WTC11 (cell line): ENCODE data around the gene ELF5. TPM values are rescaled to one million over a fixed set of nuclear protein-coding genes. Genes with fewer than 3 reads are reported as not detected.

Source experiments
- ATAC-seq: fragments of 200-7000 bp; cut with Tn5 transposase; 2 replicates; pipeline ENCODE4 v1.10.0; 2021; ENCODE audit warnings: mild to moderate bottlenecking, moderate library complexity
- CTCF ChIA-PET: fragments of 300-600 bp; sonication (Branson Sonifier 250); formaldehyde crosslinking; loops from one replicate; lab custom pipeline; 2021; ENCODE audit warnings: antibody characterized with exemption; lab: Charles Lee
- POLR2A ChIA-PET: fragments of 350-600 bp; sonication (Branson Sonifier 250); formaldehyde crosslinking; loops from one replicate; lab custom pipeline; 2021; ENCODE audit warnings: antibody characterized with exemption; lab: Charles Lee
- DNase-seq: peaks from one replicate; pipeline ENCODE4 v3.0.0; 2021; ENCODE audit warnings: low spot score
- H3K27ac Mint-ChIP-seq: 2 replicates; pipeline ENCODE4 v1.8.0; 2021; ENCODE audit warnings: mixed read lengths
- H3K27me3 Mint-ChIP-seq: 2 replicates; pipeline ENCODE4 v1.8.0; 2021; ENCODE audit warnings: low read depth, mild to moderate bottlenecking, moderate library complexity, mixed read lengths
- H3K36me3 Mint-ChIP-seq: 2 replicates; pipeline ENCODE4 v1.8.0; 2021; ENCODE audit warnings: mixed read lengths
- H3K4me1 Mint-ChIP-seq: 2 replicates; pipeline ENCODE4 v1.8.0; 2022; ENCODE audit warnings: mixed read lengths
- H3K4me3 Mint-ChIP-seq: 2 replicates; pipeline ENCODE4 v1.8.0; 2021; ENCODE audit warnings: mild to moderate bottlenecking, moderate library complexity, mixed read lengths
- H3K9me3 Mint-ChIP-seq: 2 replicates; pipeline ENCODE4 v1.8.0; 2021; ENCODE audit warnings: mixed read lengths
- ATF1 ChIP-seq: sonication (generic); formaldehyde crosslinking; IDR thresholded peaks from 2 replicates; pipeline ENCODE4 v1.8.1; 2023; ENCODE audit warnings: mild to moderate bottlenecking, moderate library complexity, missing genetic modification reagents
- ATF2 ChIP-seq: sonication (generic); formaldehyde crosslinking; IDR thresholded peaks from 2 replicates; pipeline ENCODE4 v1.8.1; 2022; ENCODE audit warnings: low read depth, missing genetic modification reagents, borderline replicate concordance
- CREM ChIP-seq: sonication (generic); formaldehyde crosslinking; IDR thresholded peaks from 2 replicates; pipeline ENCODE4 v1.8.1; 2022; ENCODE audit warnings: mild to moderate bottlenecking, missing genetic modification reagents, moderate library complexity
- ERG ChIP-seq: fragments of 250-450 bp; sonication (Bioruptor Pico); IDR thresholded peaks from 2 replicates; pipeline ENCODE4 v1.8.0; 2021; ENCODE audit warnings: mild to moderate bottlenecking
- ESRRA ChIP-seq: sonication (generic); formaldehyde crosslinking; IDR thresholded peaks from 2 replicates; pipeline ENCODE4 v1.8.1; 2022; ENCODE audit warnings: mild to moderate bottlenecking, missing genetic modification reagents, borderline replicate concordance
- ETV6 ChIP-seq: sonication (generic); formaldehyde crosslinking; IDR thresholded peaks from 2 replicates; pipeline ENCODE4 v1.8.1; 2022; ENCODE audit warnings: mild to moderate bottlenecking, missing genetic modification reagents
- FOXK1 ChIP-seq: sonication (generic); formaldehyde crosslinking; IDR thresholded peaks from 2 replicates; pipeline ENCODE4 v1.8.0; 2022; ENCODE audit warnings: mild to moderate bottlenecking, moderate library complexity, missing genetic modification reagents
- GABPB1 ChIP-seq: sonication (generic); formaldehyde crosslinking; IDR thresholded peaks from 2 replicates; pipeline ENCODE4 v1.8.1; 2023; ENCODE audit warnings: mild to moderate bottlenecking, missing genetic modification reagents
- GRHL2 ChIP-seq: fragments of 250-450 bp; sonication (Bioruptor Pico); IDR thresholded peaks from 2 replicates; pipeline ENCODE4 v1.8.0; 2022; ENCODE audit warnings: mild to moderate bottlenecking, moderate library complexity; ENCODE audit not compliant: insufficient replicate concordance, severe bottlenecking
- GTF2I ChIP-seq: fragments of 250-450 bp; sonication (Bioruptor Pico); conservative IDR thresholded peaks from 2 replicates; pipeline ENCODE4 v1.4.0; 2021; ENCODE audit warnings: mild to moderate bottlenecking
- HMGA2 ChIP-seq: fragments of 250-450 bp; sonication (Bioruptor Pico); IDR thresholded peaks from 2 replicates; pipeline ENCODE4 v1.4.0; 2021; ENCODE audit warnings: mild to moderate bottlenecking, moderate library complexity
- JAZF1 ChIP-seq: fragments of 250-450 bp; sonication (Bioruptor Pico); IDR thresholded peaks from 2 replicates; pipeline ENCODE4 v1.9.0; 2021; ENCODE audit warnings: moderate library complexity, mild to moderate bottlenecking, inconsistent platforms
- MAX ChIP-seq: sonication (generic); formaldehyde crosslinking; IDR thresholded peaks from 2 replicates; pipeline ENCODE4 v1.8.0; 2022; ENCODE audit warnings: mild to moderate bottlenecking, missing genetic modification reagents
- MYBL2 ChIP-seq: sonication (generic); formaldehyde crosslinking; IDR thresholded peaks from 2 replicates; pipeline ENCODE4 v1.8.1; 2023; ENCODE audit warnings: mild to moderate bottlenecking, moderate library complexity, missing genetic modification reagents
- NR2C2 ChIP-seq: sonication (generic); formaldehyde crosslinking; IDR thresholded peaks from 2 replicates; pipeline ENCODE4 v1.8.0; 2022; ENCODE audit warnings: mild to moderate bottlenecking, missing genetic modification reagents
- NR3C1 ChIP-seq: sonication (generic); formaldehyde crosslinking; conservative IDR thresholded peaks from 2 replicates; pipeline ENCODE4 v1.8.1; 2023; ENCODE audit warnings: low read depth, mild to moderate bottlenecking, missing genetic modification reagents
- RORB ChIP-seq: fragments of 250-450 bp; sonication (Bioruptor Pico); IDR thresholded peaks from 2 replicates; pipeline ENCODE4 v1.9.0; 2021; ENCODE audit warnings: mild to moderate bottlenecking
- SMAD3 ChIP-seq: sonication (generic); formaldehyde crosslinking; IDR thresholded peaks from 2 replicates; pipeline ENCODE4 v1.8.0; 2022; ENCODE audit warnings: missing genetic modification reagents, mild to moderate bottlenecking, borderline replicate concordance
- SP1 ChIP-seq: sonication (generic); formaldehyde crosslinking; conservative IDR thresholded peaks from 2 replicates; pipeline ENCODE4 v1.8.1; 2022; ENCODE audit warnings: missing genetic modification reagents
- TCF7 ChIP-seq: sonication (generic); formaldehyde crosslinking; IDR thresholded peaks from 2 replicates; pipeline ENCODE4 v1.8.0; 2022; ENCODE audit warnings: mild to moderate bottlenecking, low read depth, missing genetic modification reagents, moderate library complexity
- USF1 ChIP-seq: sonication (generic); formaldehyde crosslinking; IDR thresholded peaks from 2 replicates; pipeline ENCODE4 v1.8.0; 2022; ENCODE audit warnings: mild to moderate bottlenecking, missing genetic modification reagents
- ZBTB21 ChIP-seq: sonication (generic); formaldehyde crosslinking; IDR thresholded peaks from 2 replicates; pipeline ENCODE4 v1.8.1; 2023; ENCODE audit warnings: mild to moderate bottlenecking, missing genetic modification reagents, borderline replicate concordance
- ZNF317 ChIP-seq: sonication (generic); formaldehyde crosslinking; IDR thresholded peaks from 2 replicates; pipeline ENCODE4 v1.8.1; 2023; ENCODE audit warnings: low read depth, mild to moderate bottlenecking, moderate library complexity, missing genetic modification reagents, borderline replicate concordance
- ZNF396 ChIP-seq: fragments of 250-450 bp; sonication (Bioruptor Pico); IDR thresholded peaks from 2 replicates; pipeline ENCODE4 v1.8.0; 2021; ENCODE audit warnings: mild to moderate bottlenecking, moderate library complexity, borderline replicate concordance
- ZNF416 ChIP-seq: fragments of 250-450 bp; sonication (Bioruptor Pico); IDR thresholded peaks from 2 replicates; pipeline ENCODE4 v1.9.0; 2021; ENCODE audit warnings: mild to moderate bottlenecking, inconsistent platforms
- ZNF532 ChIP-seq: fragments of 250-450 bp; sonication (Bioruptor Pico); IDR thresholded peaks from 2 replicates; pipeline ENCODE4 v1.9.0; 2021; ENCODE audit warnings: mild to moderate bottlenecking, borderline replicate concordance
- ZNF671 ChIP-seq: fragments of 250-450 bp; sonication (Bioruptor Pico); IDR thresholded peaks from 2 replicates; pipeline ENCODE4 v1.8.0; 2021; ENCODE audit warnings: mild to moderate bottlenecking
- total RNA-seq: library from RNA; stranded (reverse); gene quantifications from 3 replicates; pipeline ENCODE4 v1.2.3, GENCODE V29; 2021
- TF ChIP-seq, protein P1 (sequence below): sonication (generic); formaldehyde crosslinking; conservative IDR thresholded peaks from 2 replicates; pipeline ENCODE4 v1.8.1; 2022; ENCODE audit warnings: mild to moderate bottlenecking, missing genetic modification reagents
- TF ChIP-seq, protein P2 (sequence below): sonication (generic); formaldehyde crosslinking; IDR thresholded peaks from 2 replicates; pipeline ENCODE4 v1.8.1; 2023; ENCODE audit warnings: mild to moderate bottlenecking, missing genetic modification reagents, moderate library complexity

Gene ELF5
- total RNA-seq, 1 experiment from 2014 or later, result not detected

GRCh38 chr11:34438529-34439507 is 74.8 kb downstream of the ELF5 start, which contains the start of gene CAT:
CAT (plus strand) TSS chr11:34438934; CDS start chr11:34439014, 80 bp downstream.
- peaks cover 7% of the 10 kb centered on the region for H3K4me1 Mint-ChIP-seq
- POLR2A ChIA-PET, result no interaction called here
- no peak within 1 kb of the TSS; the same call in 1 of the 2 replicates for H3K27ac Mint-ChIP-seq
- ATAC-seq (peak; percentile 99), DNase-seq (peak; percentile 91)
- H3K27me3 Mint-ChIP-seq, result peaks cover 7% of the 10 kb centered on the region; the same call in 1 of the 2 replicates
- peaks cover 17% of the 10 kb centered on the region for H3K36me3 Mint-ChIP-seq
- peaks cover 24% of the 10 kb centered on the region for H3K9me3 Mint-ChIP-seq
- peak within 1 kb of the TSS; percentile 84 for H3K4me3 Mint-ChIP-seq
- CTCF ChIA-PET, result interaction anchor here (1.0 to 1.6 kb wide), 3 partner anchors 54 to 264 kb away, joined by 4 to 6 read pairs (median 4); partner anchors contain the start of gene ELF5
- TF ChIP-seq, protein P1, sequence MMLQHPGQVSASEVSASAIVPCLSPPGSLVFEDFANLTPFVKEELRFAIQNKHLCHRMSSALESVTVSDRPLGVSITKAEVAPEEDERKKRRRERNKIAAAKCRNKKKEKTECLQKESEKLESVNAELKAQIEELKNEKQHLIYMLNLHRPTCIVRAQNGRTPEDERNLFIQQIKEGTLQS (CRISPR knock-in tag), result no peak
- TF ChIP-seq SMAD3 (CRISPR knock-in tag) (peak; percentile 40; the same call in 1 of the 2 replicates), ZNF317 (no peak), ESRRA (CRISPR knock-in tag) (no peak), HMGA2 (CRISPR knock-in tag) (no peak), ETV6 (CRISPR knock-in tag) (peak; percentile 79), ZNF416 (CRISPR knock-in tag) (no peak), MAX (peak; percentile 75), NR2C2 (CRISPR knock-in tag) (no peak; the same call in 1 of the 2 replicates), GABPB1 (CRISPR knock-in tag) (peak; percentile 19; the same call in 1 of the 2 replicates), MYBL2 (CRISPR knock-in tag) (no peak), USF1 (CRISPR knock-in tag) (no peak; the same call in 1 of the 2 replicates), ZBTB21 (CRISPR knock-in tag) (no peak), ERG (CRISPR knock-in tag) (no peak), ATF2 (no peak), SP1 (peak; percentile 69), CREM (CRISPR knock-in tag) (no peak), ZNF671 (CRISPR knock-in tag) (no peak), JAZF1 (CRISPR knock-in tag) (no peak), TCF7 (CRISPR knock-in tag) (no peak), RORB (CRISPR knock-in tag) (no peak), ZNF532 (CRISPR knock-in tag) (no peak), ATF1 (CRISPR knock-in tag) (no peak), ZNF396 (CRISPR knock-in tag) (no peak), FOXK1 (CRISPR knock-in tag) (peak; percentile 77), GTF2I (CRISPR knock-in tag) (no peak), NR3C1 (CRISPR knock-in tag) (no peak), GRHL2 (no peak)
- TF ChIP-seq, protein P2, sequence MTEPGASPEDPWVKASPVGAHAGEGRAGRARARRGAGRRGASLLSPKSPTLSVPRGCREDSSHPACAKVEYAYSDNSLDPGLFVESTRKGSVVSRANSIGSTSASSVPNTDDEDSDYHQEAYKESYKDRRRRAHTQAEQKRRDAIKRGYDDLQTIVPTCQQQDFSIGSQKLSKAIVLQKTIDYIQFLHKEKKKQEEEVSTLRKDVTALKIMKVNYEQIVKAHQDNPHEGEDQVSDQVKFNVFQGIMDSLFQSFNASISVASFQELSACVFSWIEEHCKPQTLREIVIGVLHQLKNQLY (CRISPR knock-in tag), result no peak
